GM21717 (cell line): ENCODE results near the gene HS6ST3.

Source experiments
- ATAC-seq: cut with Tn5 transposase; IDR thresholded peaks from one replicate; pipeline ENCODE4 v1.9.1; 2021; ENCODE audit warnings: mild to moderate bottlenecking, moderate library complexity; ENCODE audit not compliant: unreplicated experiment

The HS6ST3 gene

DNA sequence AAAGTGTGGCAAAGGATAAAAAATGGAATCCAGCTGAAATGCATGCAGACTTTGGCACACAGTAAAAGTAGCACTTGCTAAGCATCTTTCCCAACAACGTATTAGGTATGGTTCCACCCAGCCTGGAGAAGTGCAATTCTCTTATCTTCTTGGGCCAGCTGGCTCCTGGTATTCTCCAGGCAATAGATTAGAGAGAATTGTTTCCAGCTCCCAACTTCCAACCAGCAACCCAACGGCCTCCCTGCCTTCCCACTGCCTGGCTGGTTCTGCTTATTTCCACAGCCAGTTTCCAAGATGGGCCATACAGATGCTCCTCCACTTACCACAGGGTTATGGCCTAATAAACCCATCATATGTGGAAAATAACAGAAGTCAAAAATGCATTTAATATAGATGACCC, 771.0 kb downstream of the HS6ST3 start:
- ATAC-seq, result no peak

DNA sequence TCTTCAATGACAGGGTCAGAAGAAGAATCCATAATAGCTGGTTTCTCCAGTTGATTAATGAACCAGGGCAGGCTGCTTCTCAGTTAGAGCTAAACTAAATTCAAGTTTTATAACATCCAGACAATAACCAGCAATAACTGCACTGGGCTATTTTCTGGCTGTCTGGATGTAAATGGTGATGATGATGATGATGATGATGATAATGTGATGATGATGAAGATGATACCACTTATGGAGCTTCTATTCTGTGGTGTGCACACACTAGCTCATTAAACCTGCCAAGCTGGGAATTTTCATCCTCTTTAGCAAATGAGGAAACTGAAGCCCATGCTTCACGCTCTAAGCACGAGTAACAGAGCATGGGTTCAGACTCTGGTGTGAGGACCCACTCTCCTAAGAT, 772.2 kb downstream of the HS6ST3 start:
- ATAC-seq, result no peak

DNA sequence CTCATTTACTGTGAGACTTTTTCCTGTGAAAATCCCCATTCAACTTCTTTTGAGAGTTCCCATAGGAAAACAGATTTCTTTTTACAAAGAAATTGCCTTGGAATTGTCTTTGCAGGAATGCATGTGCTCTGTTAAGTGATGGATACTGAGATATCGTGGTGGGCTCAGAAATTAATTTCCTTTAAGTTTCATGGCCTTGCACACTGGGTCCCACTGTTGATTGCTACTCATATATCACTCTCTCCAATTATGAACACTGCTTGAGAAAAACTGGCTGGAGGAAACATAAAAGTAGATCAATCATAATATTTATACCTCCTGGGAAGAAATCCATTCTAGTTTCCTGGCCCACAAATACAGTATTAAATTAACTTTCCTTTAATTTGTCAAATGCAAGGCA, 773.1 kb downstream of the HS6ST3 start:
- no peak for ATAC-seq

DNA sequence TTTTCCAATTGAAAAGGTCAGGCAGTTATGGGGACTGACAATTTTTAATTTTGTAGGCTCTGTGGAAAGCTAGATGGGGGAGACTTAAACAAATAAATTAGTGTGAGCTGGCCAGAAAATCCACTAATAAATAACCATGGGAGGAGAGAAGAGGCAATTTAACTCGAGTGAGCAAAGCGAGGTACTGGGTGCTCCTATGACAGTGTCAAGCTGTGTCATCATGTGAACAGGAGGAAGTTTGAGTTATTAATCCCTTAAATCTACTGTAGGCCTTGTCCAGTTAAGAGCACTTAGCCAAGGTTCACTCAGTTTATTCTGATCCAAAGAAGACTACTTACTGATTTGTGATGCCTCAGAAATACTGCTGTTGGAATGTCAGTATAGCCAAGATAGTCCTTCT, 781.6 kb downstream of the HS6ST3 start:
- no peak for ATAC-seq

DNA sequence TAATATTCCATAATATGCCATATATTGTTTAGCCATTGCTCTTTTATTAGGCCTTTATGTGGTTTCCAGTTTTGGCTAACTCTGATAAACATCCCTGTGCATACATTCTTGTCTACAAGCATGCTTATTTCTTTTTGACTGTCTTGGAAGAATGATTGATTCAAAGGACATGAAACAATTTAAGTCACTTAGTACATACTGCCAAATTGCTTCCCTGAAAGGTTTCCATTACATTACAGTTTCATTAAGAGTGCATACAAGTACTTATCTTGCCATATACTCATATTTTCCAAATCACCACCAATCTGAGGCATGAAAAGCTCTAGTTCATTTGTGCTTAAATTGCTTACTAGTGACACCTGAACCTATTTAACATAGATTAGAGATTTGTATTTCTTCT, 790.5 kb downstream of the HS6ST3 start:
- ATAC-seq, result no peak
